GM12878 (cell line): ENCODE data around the gene DNMT1. TPM values are rescaled to one million over a fixed set of nuclear protein-coding genes. Genes with fewer than 3 reads are reported as not detected.

Source experiments
- ATAC-seq: fragments of 200-7000 bp; cut with Tn5 transposase; 3 replicates; pipeline ENCODE4 v1.9.1; 2020; ENCODE audit warnings: mild to moderate bottlenecking, moderate library complexity
- BruUV-seq: library from RNA; stranded (reverse); fragments of 400-500 nt; replicated peaks from 2 replicates; lab custom pipeline; 2021; lab: Mats Ljungman, UMichigan
- CTCF ChIA-PET: fragments of 300-600 bp; sonication (Branson Sonifier 250); formaldehyde crosslinking; extraction: SDS; loops from one replicate; lab custom pipeline; 2021; ENCODE audit warnings: inconsistent platforms; lab: Yijun Ruan, JAX
- POLR2A ChIA-PET: fragments of 350-600 bp; formaldehyde crosslinking; extraction: SDS; loops from one replicate; lab custom pipeline; 2021; ENCODE audit warnings: inconsistent platforms; lab: Charles Lee
- RAD21 ChIA-PET: fragments of 300-600 bp; sonication (Branson Sonifier 250); formaldehyde crosslinking; loops from one replicate; lab custom pipeline; 2023; ENCODE audit warnings: antibody characterized with exemption; ENCODE audit not compliant: unreplicated experiment; lab: Charles Lee
- SMC1A ChIA-PET: fragments of 300-600 bp; sonication (Branson Sonifier 250); formaldehyde crosslinking; loops from one replicate; lab custom pipeline; 2023; ENCODE audit not compliant: unreplicated experiment, uncharacterized antibody; lab: Charles Lee
- DNase-seq: peaks from one replicate; pipeline ENCODE4 v3.0.0-alpha.2; 2011; ENCODE audit warnings: low read depth, low spot score
- FAIRE-seq: peaks from 3 replicates; lab custom pipeline; 2011; peaks lifted over from hg19 to GRCh38; lab: Jason Lieb, UNC
- H2AFZ ChIP-seq: 2 replicates; pipeline ENCODE4 v1.6.0; 2011; ENCODE audit warnings: low read depth, low read length, control low read depth; ENCODE audit not compliant: control insufficient read depth
- H3K27ac ChIP-seq: 2 replicates; pipeline ENCODE4 v1.5.1; 2011; ENCODE audit warnings: control low read depth; ENCODE audit not compliant: control insufficient read depth, insufficient read depth
- H3K27me3 ChIP-seq, 2 experiments: replicated peaks in 1 of 2; 2 replicates each; pipeline versions ENCODE4 v1.6.0 to v1.6.1; 2011; ENCODE audit warnings: low read length in 1 of 2; ENCODE audit not compliant: control insufficient read depth in 2 of 2, insufficient read depth in 2 of 2
- H3K36me3 ChIP-seq, 2 experiments: 2 replicates each; pipeline ENCODE4 v1.5.1; 2011; ENCODE audit warnings: low read length in 1 of 2; ENCODE audit not compliant: control insufficient read depth in 2 of 2, insufficient read depth in 2 of 2
- H3K4me1 ChIP-seq: 2 replicates; pipeline ENCODE4 v1.6.1; 2011; ENCODE audit warnings: mild to moderate bottlenecking, low read length, moderate library complexity, mixed read lengths; ENCODE audit not compliant: control insufficient read depth, insufficient read depth
- H3K4me2 ChIP-seq: 2 replicates; pipeline ENCODE4 v1.6.0; 2011; ENCODE audit warnings: control low read depth; ENCODE audit not compliant: control insufficient read depth, insufficient read depth
- H3K4me3 ChIP-seq: fragments of 200-600 bp; sonication (generic); 2 replicates; pipeline ENCODE4 v1.5.1; 2016
- H3K79me2 ChIP-seq: 2 replicates; pipeline ENCODE4 v1.6.0; 2011; ENCODE audit warnings: low read length; ENCODE audit not compliant: control insufficient read depth, insufficient read depth
- H3K9ac ChIP-seq: 2 replicates; pipeline ENCODE4 v1.8.0; 2011; ENCODE audit warnings: low read length, control low read depth, mixed read lengths; ENCODE audit not compliant: control insufficient read depth, insufficient read depth
- H3K9me3 ChIP-seq: replicated peaks from 3 replicates; pipeline ENCODE4 v1.5.1; 2011; ENCODE audit warnings: mild to moderate bottlenecking, low read length; ENCODE audit not compliant: control insufficient read depth, insufficient read depth
- H4K20me1 ChIP-seq: 2 replicates; pipeline ENCODE4 v1.6.0; 2011; ENCODE audit not compliant: control insufficient read depth, insufficient read depth
- NFYA ChIP-seq: IDR thresholded peaks from 2 replicates; pipeline ENCODE4 v1.6.1; 2011; ENCODE audit warnings: low read depth, mild to moderate bottlenecking, low read length, improper control_type of control experiment, borderline replicate concordance
- POLR2A ChIP-seq: IDR thresholded peaks from 2 replicates; pipeline ENCODE4 v1.6.1; 2011; ENCODE audit warnings: low read depth, mild to moderate bottlenecking, low read length
- SREBF1 ChIP-seq: IDR thresholded peaks from 2 replicates; pipeline ENCODE4 v1.6.1; 2012; ENCODE audit warnings: mild to moderate bottlenecking, low read length
- SUPT20H ChIP-seq: IDR thresholded peaks from 2 replicates; pipeline ENCODE4 v1.6.1; 2011; ENCODE audit warnings: low read depth, mild to moderate bottlenecking, low read length, moderate library complexity, borderline replicate concordance; ENCODE audit not compliant: control insufficient read depth
- WGBS: methylation state at CpG from one replicate; pipeline ENCODE4 v1.1.6; 2016; ENCODE audit warnings: low lambda C conversion rate; ENCODE audit not compliant: insufficient replicate concordance, insufficient coverage; ENCODE audit errors: missing lambda C conversion rate; 5-methylcytosine and 5-hydroxymethylcytosine counted together
- in situ Hi-C: fragments of 300-500 bp; cut with MboI; formaldehyde crosslinking; loops from 9 replicates; pipeline ENCODE4 v1.14.3; 2018; ENCODE audit warnings: mixed read lengths
- intact Hi-C: fragments of 100-400 bp; cut with micrococcal nuclease; formaldehyde crosslinking; loops from one replicate; pipeline ENCODE4 v1.14.2; 2022; ENCODE audit not compliant: unreplicated experiment
- polyA plus RNA-seq, 11 experiments: library from polyadenylated mRNA; depleted of rRNA in 4 of 11; unstranded in 6 of 11; stranded (reverse) in 5 of 11; fragments of >200 nt; fragmentation: Nextera tagmentation in 4 of 11; fragmentation: Illumina TruSeq in 1 of 11; extraction: Ambion mirVana in 4 of 11; extraction: Trizol in 1 of 11; gene quantifications; 1 replicate in 1 of 11; 2 replicates in 10 of 11; pipeline versions ENCODE4 v1.2.1 to v1.2.3, GENCODE V29; 2011 to 2016; ENCODE audit warnings: inconsistent platforms in 2 of 11, missing spikeins in 2 of 11, low read depth in 1 of 11
- total RNA-seq, 4 experiments: library from RNA; depleted of rRNA in 3 of 4; stranded (reverse); fragments of >200 nt in 3 of 4; fragmentation: Illumina TruSeq in 1 of 4; extraction: Trizol in 1 of 4; gene quantifications; 2 replicates each; pipeline versions ENCODE4 v1.2.1 to v1.2.3, GENCODE V29; 2013 to 2021

Gene DNMT1
- total and polyA plus RNA-seq, 10 of the 15 experiments (the other 5 are each of a cell fraction or from before 2014, with no cell fraction given) = 70.0 to 290 (median 133) TPM

DNA sequence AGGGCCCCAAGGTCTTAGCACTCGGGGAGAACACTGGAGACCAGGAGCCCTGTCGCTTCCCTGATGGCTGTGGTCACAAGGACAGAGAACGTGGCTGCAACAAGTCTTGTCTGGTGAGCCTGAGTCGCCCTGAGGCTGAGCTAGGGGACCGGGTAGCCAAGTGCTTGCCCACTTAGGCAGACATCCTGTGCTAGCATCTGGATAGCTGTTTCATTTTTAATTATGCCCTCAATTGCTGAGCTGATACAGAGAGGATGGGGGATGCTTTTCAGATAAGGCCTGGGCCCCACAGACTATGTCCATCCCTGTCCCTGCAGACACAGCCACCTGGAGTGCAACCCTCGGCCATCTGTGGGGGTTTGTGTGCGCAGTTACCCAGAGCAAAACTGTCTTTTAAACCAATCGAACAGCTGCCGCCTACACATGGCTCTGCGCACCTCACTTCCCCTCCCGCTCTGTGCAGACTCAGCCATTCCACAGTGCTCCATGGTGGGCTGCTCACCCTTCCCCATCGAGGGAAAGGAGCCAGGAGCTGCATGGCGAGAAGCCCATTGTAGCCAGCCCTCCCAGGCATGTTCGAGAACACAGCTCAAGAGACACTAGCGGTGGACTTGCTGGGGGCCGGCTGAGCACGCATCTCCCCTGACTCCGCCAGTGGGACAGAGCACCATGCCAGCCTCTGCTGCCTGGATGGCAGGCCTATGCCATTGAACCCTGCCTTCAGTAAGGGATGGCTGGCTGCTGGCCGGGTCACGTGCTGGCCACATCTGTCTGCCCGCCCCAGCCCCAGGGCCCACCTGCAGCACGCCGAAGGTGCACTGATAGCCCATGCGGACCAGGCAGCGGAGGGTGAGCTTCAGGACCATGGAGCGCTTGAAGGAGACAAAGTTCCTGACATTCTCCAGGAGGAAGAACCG, 55.6 kb downstream of the DNMT1 start:
- no peak for DNase-seq
- Histone ChIP-seq H2AFZ (no peak overlapping the region), H3K9ac (no peak overlapping the region), H3K27me3 (no peaks in the 10 kb centered on the region)
- 90% methylated on average over 27 of the region's 27 CpGs for WGBS
- TF ChIP-seq SREBF1 (no peak), SUPT20H (no peak), POLR2A (peak; percentile 39; the same call in 1 of the 2 replicates)
- TF ChIP-seq, all 136 proteins: peak for 1
- no peak overlapping the region for H3K27ac ChIP-seq
- ChIA-PET POLR2A (no interaction called here), RAD21 (no interaction called here), CTCF (interaction anchor here (0.6 kb wide), 1 partner anchor 84 kb away, joined by 3 read pairs; no protein-coding TSS in a partner anchor), SMC1A (no interaction called here)
- BruUV-seq = no TSS peak
- no peak overlapping the region for H3K4me2 ChIP-seq
- ATAC-seq = no peak
- no peak for FAIRE-seq
- intact Hi-C loops = no loop called here
- no peaks in the 10 kb centered on the region for H3K9me3 ChIP-seq
- H3K4me3 ChIP-seq = no peak overlapping the region
- peaks cover 60 to 72% of the 10 kb centered on the region in 2 experiments for H3K36me3 ChIP-seq
- H3K4me1 ChIP-seq = no peaks in the 10 kb centered on the region
- no peaks in the 10 kb centered on the region for H4K20me1 ChIP-seq
- in situ Hi-C loops = no loop called here
- no peaks in the 10 kb centered on the region for H3K79me2 ChIP-seq

DNA sequence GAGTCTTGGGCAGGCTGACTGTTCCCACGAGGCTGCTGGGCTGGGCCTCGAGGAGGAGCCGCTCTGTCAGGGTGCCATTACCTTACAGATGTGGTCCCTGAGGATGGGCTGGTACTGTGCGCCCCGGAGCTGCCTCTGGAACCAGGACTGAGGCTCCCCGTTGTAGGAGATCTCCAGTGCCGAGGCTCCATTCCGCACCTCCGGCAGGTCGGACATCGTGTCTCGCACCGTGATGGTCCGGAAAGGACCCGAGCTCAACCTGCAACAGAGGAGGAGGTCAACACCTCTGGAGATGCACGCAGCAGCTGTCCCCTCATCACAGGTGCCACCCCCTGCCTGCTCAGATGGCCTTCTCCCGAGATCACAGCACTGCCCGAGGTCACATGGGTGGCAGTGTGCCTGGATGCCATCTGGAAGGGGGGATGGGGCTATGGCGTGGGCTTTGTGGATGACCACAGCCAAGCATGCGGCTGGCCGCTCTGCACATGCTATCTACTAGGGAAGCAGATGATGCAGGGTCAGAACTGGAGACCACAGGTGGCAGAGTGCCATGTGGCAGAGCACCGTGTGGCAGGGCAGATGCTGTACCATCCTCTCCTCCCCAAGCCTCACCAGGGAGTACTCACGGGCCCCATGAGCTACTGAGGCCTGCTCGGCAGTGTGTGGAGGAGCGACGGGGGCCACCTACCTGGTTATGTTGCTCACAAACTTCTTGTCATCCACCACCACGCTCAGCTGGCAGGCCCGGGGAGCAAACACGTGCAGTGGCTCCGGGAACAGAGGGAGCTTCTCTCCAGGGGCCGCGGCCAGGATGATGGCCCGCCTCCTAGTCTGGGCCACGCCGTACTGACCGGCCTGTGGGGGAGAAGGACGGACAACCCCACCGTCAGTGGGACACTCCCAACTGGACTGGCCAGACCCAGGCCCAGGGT, 56.7 kb downstream of the DNMT1 start:
- 87% methylated on average over 38 of the region's 38 CpGs for WGBS
- in situ Hi-C loops = no loop called here
- H4K20me1 ChIP-seq = no peaks in the 10 kb centered on the region
- no peak for FAIRE-seq
- H2AFZ ChIP-seq = no peak overlapping the region
- peaks cover 55 to 74% of the 10 kb centered on the region in 2 experiments for H3K36me3 ChIP-seq
- H3K9ac ChIP-seq = no peak overlapping the region
- DNase-seq = no peak
- ChIA-PET POLR2A (interaction anchor here (0.6 kb wide), 1 partner anchor 174 kb away, joined by 3 read pairs; no protein-coding TSS in a partner anchor), CTCF (no interaction called here), SMC1A (no interaction called here), RAD21 (no interaction called here)
- TF ChIP-seq NFYA (no peak), POLR2A (peak; percentile 34)
- intact Hi-C loops = no loop called here
- BruUV-seq = no TSS peak
- H3K27ac ChIP-seq = no peak overlapping the region
- no peaks in the 10 kb centered on the region for H3K79me2 ChIP-seq
- no peak for ATAC-seq
- no peak overlapping the region for H3K4me3 ChIP-seq
- H3K27me3 ChIP-seq = no peaks in the 10 kb centered on the region
- no peaks in the 10 kb centered on the region for H3K9me3 ChIP-seq
- no peaks in the 10 kb centered on the region for H3K4me1 ChIP-seq
- H3K4me2 ChIP-seq = no peak overlapping the region
